ENCODE results near the gene CFAP100. TPM values are rescaled to one million over a fixed set of nuclear protein-coding genes. Genes with fewer than 3 reads are reported as not detected.

CFAP100 gene
- total RNA-seq, 1 donor from 2014 or later, result not detected

- TF ChIP-seq CTCF (conservative IDR thresholded peaks at IDR 0.05; ENCODE audit: low read depth, low read length), result no peak
- no peak for DNase-seq (ENCODE audit: low read depth)
- no peak overlapping the region for H3K4me3 ChIP-seq (ENCODE audit: low read depth, low read length)
Observed at GRCh38 chr3:126349071-126349470, 45.6 kb upstream of the CFAP100 start.

GRCh38 chr3:126349611-126350501 is 44.9 kb upstream of the CFAP100 start:
- no peak for DNase-seq (ENCODE audit: low read depth)
- no peak overlapping the region for H3K4me3 ChIP-seq (ENCODE audit: low read depth, low read length)
- no peak for TF ChIP-seq CTCF (conservative IDR thresholded peaks at IDR 0.05; ENCODE audit: low read depth, low read length)

- no peak for DNase-seq (ENCODE audit: low read depth)
- TF ChIP-seq CTCF (conservative IDR thresholded peaks at IDR 0.05; ENCODE audit: low read depth, low read length), result no peak
Observed at GRCh38 chr3:126350502-126351085, 44.1 kb upstream of the CFAP100 start.

GRCh38 chr3:126351086-126351770 is 43.5 kb upstream of the CFAP100 start:
- TF ChIP-seq CTCF (conservative IDR thresholded peaks at IDR 0.05; ENCODE audit: low read depth, low read length), result no peak
- no peak overlapping the region for H3K4me3 ChIP-seq (ENCODE audit: low read depth, low read length)
- no peak for DNase-seq (ENCODE audit: low read depth)

More at GRCh38 chr3:126350502-126351085, 44.1 kb upstream of the CFAP100 start:
- H3K4me3 ChIP-seq (ENCODE audit: low read depth, low read length), result no peak overlapping the region

- DNase-seq (ENCODE audit: low read depth), result no peak
- peak; percentile 27 for TF ChIP-seq CTCF (conservative IDR thresholded peaks at IDR 0.05; ENCODE audit: low read depth, low read length)
- no peak overlapping the region for H3K4me3 ChIP-seq (ENCODE audit: low read depth, low read length)
Observed at GRCh38 chr3:126351771-126352475, 42.8 kb upstream of the CFAP100 start.

All from epithelial cell of proximal tubule (primary cell).